Hematopoietic multipotent progenitor cell treated with erythropoietin and hydrocortisone succinate and interleukin-3 and kit ligand, for 17 days (in vitro differentiated cells): ENCODE results near the gene PAEP.

Source experiments
- DNase-seq: peaks from one replicate; pipeline ENCODE4 v3.0.0-alpha.2; 2015; ENCODE audit warnings: low spot score

The PAEP gene

DNA sequence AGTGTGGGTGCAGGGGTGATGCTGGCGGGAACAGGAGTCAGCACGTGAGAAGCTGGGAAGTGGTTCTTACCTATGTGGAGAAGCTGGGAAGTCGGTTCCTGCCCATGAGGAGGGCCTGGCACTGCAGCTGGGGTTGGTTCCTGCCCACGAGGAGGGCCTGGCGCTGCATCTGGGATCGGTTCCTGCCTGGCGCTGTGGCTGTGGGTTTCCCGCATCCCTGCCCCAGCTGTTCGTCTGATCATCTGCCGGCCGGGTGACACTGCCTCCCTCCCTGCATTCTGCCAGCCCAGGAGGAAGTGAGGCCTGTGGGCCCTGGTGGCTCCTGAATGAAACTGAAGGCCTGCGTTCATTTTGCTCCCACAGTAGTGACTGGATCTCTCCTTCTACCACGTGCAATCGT lies 10.5 kb upstream of the PAEP start:
- DNase-seq = no peak

- DNase-seq = no peak
Measured at GRCh38 chr9:135551456-135551855, 10.1 kb upstream of the PAEP start.

- no peak for DNase-seq
Measured at GRCh38 chr9:135552021-135552697, 9.4 kb upstream of the PAEP start.

DNA sequence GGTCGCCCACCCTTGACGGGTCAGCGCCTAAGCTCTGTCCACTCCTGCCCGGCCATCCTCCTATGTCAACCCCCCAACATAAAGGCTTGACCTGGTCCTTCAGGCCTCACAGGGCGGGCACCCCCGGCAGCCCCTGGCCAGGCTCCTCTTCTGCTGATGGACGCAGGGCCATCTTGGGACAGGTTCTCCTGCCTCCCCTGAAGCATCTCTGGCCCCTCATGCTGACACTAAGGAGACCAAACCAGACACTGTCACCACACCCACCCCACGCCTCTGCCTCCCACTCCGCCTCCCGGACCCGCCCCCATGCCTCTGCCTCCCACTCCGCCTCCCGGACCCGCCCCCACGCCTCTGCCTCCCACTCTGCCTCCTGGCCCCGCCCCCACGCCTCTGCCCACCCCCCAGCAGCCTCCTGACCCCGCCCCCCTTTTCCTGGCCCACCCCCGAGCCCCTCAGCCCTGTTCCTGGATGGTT lies 8.8 kb upstream of the PAEP start:
- no peak for DNase-seq

GRCh38 chr9:135554718-135555117 lies 6.8 kb upstream of the PAEP start:
- DNase-seq = no peak

- DNase-seq = no peak
Measured at GRCh38 chr9:135555203-135555602, 6.4 kb upstream of the PAEP start.

- no peak for DNase-seq
Measured at GRCh38 chr9:135555910-135556309, 5.6 kb upstream of the PAEP start.

- no peak for DNase-seq
Measured at GRCh38 chr9:135559606-135560005, 1.9 kb upstream of the PAEP start.

DNA sequence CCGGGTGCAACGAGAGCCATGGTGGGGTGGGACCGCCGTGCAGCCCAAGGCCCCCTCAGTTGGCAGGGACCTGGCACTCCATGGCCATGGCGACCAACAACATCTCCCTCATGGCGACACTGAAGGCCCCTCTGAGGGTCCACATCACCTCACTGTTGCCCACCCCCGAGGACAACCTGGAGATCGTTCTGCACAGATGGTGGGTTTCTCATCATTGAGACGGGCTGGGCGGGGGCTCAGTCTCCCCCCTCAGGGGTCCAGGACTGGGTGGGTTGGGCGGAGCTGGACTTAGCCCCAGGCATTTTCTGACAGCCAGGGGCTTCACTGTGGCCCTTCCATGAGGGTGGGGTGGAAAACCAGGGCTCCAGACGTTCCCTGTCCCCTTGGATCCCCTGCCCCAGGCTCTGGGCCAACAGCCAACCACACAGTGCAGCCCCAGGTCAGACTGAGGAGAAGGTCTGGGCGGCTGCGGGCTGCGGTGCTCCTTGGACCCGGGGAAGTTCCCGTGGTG lies 734 bp downstream of the PAEP start:
- DNase-seq = no peak

DNA sequence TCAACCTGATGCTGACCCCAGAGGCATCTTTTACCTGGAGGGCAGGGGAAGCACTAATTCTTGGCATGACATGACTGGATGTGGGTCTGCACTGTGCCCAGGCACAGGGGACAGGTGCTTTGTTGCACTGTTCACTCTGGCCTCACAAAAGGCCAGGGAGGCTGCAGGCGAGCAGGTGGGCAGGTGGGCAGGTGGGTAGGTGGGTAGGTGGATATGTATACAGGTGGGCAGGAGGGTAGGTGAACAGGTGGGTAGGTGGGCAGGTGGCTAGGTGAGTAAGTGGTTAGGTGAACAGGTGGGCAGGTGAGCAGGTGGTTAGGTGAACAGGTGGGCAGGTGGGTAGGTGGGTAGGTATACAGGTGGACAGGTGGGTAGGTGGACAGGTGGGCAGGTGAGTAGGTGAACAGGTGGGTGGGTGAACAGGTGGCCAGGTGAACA lies 1.5 kb downstream of the PAEP start:
- DNase-seq = no peak

DNA sequence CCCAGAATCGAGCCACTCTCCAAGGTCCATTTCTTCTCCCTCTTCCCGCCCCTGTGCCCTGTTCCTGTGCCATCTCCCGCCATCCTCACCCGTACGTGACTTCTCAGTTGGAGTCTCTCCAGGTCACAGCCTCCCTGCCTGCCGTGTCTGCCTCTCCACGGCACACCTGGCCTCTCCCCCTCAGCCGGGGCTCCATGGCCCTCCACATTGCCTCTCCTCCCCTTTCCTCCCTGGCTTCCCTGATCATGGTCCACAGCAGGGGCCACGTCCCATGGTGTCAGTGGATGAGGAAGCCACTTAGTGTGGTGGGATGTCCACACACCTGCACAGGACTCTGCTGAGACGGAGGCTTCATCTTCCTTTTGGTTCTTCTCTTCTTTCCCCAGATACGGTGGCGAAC lies 2.3 kb downstream of the PAEP start:
- DNase-seq = no peak

DNA sequence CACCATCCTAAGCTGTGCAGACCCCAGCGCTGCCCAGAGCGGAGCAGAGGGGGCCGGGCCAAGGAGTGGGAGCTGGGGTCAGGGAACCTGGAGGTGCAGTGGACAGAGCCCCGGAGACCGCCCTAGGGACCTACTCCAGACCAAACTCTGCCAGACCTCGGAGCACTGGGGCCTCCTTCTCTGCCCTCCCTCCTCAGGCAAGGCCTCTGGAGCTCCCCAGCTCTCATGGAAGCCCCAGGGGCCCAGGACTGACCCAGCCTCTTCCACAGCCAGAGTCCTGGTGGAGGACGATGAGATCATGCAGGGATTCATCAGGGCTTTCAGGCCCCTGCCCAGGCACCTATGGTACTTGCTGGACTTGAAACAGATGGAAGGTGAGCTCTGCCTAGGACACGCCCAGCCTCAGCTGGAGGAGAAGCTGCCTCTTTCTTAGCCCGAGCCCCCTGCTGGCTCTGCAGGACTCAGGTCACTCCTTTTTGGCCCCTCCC lies 3.6 kb downstream of the PAEP start:
- DNase-seq = no peak

GRCh38 chr9:135565636-135566035 lies 4.1 kb downstream of the PAEP start:
- no peak for DNase-seq

DNA sequence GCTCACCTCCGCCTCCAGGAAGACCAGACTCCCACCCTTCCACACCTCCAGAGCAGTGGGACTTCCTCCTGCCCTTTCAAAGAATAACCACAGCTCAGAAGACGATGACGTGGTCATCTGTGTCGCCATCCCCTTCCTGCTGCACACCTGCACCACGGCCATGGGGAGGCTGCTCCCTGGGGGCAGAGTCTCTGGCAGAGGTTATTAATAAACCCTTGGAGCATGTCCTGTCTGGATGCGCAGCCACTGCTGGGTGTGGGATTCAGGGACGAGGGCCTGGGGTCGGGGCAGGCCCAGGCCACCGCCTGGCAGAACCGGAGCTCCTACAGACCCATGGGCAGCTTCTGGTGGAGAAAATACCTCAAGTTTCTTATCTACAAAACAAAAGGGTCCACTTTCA lies 5.0 kb downstream of the PAEP start:
- no peak for DNase-seq

GRCh38 chr9:135567311-135567710 lies 5.8 kb downstream of the PAEP start:
- DNase-seq = no peak

GRCh38 chr9:135568026-135568425 lies 6.5 kb downstream of the PAEP start:
- no peak for DNase-seq

GRCh38 chr9:135570456-135570855 lies 8.9 kb downstream of the PAEP start:
- DNase-seq = no peak

DNA sequence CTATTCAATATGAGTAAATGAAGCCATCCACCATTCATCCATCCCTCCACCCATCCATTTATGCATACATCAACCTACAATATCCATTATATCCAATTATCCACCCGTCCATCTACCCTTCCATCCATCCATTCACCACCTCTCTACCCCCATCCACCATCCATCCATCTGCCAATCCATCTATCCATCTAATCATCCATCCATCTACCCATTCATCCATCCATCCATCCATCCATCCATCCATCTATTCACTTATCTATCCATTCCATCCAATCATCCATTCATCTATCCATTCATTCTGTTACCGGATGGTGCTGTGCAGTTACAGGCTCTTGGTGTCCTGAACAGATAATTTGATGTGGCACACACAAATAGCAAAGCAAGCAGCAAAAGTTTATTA lies 10.7 kb downstream of the PAEP start:
- DNase-seq = no peak

DNA sequence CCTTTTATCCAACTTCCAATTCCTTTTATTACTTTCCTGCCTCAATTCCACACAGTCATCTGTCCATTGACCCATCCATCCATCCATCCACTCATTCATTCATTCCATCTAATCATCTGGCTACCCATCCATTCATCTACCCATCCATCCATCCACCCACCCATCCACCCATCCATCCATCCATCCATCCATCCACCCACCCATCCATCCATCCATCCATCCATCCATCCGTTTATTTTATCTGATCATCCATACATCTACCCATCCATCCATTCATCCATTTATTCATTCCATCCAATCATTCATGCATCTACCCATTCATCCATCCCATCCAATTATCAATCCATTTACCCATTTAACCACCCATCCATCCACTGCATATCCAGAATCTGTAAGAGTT lies 11.6 kb downstream of the PAEP start:
- no peak for DNase-seq

GRCh38 chr9:135574331-135574730 lies 12.8 kb downstream of the PAEP start:
- DNase-seq = no peak

DNA sequence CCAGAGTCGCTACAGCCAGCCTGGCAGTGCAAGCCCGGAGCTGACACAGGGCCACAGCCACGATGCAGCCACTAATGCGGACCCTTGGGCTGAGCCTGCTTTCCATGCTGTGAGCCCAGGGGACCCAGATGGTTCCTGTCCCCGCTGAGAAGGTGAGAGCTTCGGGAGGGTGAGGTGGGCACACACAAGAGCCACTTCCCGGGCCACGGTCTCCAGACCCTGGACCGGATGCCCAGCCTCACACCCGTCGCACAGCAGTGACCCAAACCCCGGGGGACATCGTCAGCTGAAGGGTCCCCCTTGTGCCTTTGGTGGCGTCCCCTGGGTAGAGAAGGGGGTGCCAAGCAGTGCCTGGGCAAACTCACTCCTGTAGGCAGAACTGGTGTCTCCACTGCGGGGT lies 13.4 kb downstream of the PAEP start:
- no peak for DNase-seq

GRCh38 chr9:135575995-135576631 lies 14.6 kb downstream of the PAEP start:
- DNase-seq = no peak

DNA sequence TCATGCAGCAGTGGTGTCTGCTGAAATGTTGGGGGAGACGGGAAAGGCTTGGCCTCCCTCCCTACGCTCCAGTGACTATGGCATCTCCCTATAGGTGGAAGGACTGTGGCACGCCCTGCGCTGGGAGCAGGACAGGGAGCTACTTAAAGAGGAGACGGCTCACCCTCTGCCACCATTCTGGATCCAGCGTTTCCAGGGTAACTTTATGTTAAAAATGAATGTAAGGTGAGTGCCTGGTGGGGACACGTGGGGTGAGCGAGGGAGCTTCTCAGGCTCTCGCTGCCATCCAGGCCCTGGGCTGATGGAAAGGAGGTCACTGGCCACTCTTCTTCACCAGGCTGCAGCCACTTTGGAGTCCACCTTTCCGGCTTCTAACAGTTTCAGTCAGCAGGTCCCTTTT lies 15.7 kb downstream of the PAEP start:
- no peak for DNase-seq

GRCh38 chr9:135579356-135579755 lies 17.8 kb downstream of the PAEP start:
- no peak for DNase-seq
